Gastrocnemius medialis (tissue), 4 donors: ENCODE data around the gene CALML4.

Experiments
- POLR2A ChIP-seq, 2 donors: fragments of 450-650 bp; IDR thresholded peaks; one replicate each; pipeline ENCODE4 v1.6.1; 2017; ENCODE audit warnings: antibody characterized with exemption in 2 of 2, mild to moderate bottlenecking in 2 of 2, moderate library complexity in 2 of 2
- TF ChIP-seq, protein P1 (sequence below), 5 experiments: fragments of 450-650 bp in 3 of 5; fragments of 200-600 bp in 2 of 5; sonication (generic) in 2 of 5; IDR thresholded peaks in 4 of 5; conservative IDR thresholded peaks in 1 of 5; 1 replicate in 4 of 5; 2 replicates in 1 of 5; pipeline ENCODE4 v1.5.1; 2016 to 2019; ENCODE audit warnings: antibody characterized with exemption in 5 of 5, mild to moderate bottlenecking in 3 of 5, moderate library complexity in 3 of 5

- TF ChIP-seq, protein P1, sequence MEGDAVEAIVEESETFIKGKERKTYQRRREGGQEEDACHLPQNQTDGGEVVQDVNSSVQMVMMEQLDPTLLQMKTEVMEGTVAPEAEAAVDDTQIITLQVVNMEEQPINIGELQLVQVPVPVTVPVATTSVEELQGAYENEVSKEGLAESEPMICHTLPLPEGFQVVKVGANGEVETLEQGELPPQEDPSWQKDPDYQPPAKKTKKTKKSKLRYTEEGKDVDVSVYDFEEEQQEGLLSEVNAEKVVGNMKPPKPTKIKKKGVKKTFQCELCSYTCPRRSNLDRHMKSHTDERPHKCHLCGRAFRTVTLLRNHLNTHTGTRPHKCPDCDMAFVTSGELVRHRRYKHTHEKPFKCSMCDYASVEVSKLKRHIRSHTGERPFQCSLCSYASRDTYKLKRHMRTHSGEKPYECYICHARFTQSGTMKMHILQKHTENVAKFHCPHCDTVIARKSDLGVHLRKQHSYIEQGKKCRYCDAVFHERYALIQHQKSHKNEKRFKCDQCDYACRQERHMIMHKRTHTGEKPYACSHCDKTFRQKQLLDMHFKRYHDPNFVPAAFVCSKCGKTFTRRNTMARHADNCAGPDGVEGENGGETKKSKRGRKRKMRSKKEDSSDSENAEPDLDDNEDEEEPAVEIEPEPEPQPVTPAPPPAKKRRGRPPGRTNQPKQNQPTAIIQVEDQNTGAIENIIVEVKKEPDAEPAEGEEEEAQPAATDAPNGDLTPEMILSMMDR (IDR thresholded peaks at IDR 0.05 in 4 of 5, conservative IDR thresholded peaks at IDR 0.05 in 1 of 5), result no peak
- TF ChIP-seq POLR2A (IDR thresholded peaks at IDR 0.05), result no peak
Measured at GRCh38 chr15:68211656-68212320, 6.7 kb upstream of the CALML4 start.
